GM18502 (cell line): ENCODE results near the gene SIX4.
"Not testable (repeated sequence)": the region's sequence is repeated elsewhere in the genome, so short reads cannot be mapped to it uniquely, and the experiment has no call there.

Experiments
- ATAC-seq: cut with Tn5 transposase; IDR thresholded peaks from one replicate; pipeline ENCODE4 v1.9.1; 2021; ENCODE audit warnings: mild to moderate bottlenecking; ENCODE audit not compliant: unreplicated experiment, poor library complexity

SIX4 gene

DNA sequence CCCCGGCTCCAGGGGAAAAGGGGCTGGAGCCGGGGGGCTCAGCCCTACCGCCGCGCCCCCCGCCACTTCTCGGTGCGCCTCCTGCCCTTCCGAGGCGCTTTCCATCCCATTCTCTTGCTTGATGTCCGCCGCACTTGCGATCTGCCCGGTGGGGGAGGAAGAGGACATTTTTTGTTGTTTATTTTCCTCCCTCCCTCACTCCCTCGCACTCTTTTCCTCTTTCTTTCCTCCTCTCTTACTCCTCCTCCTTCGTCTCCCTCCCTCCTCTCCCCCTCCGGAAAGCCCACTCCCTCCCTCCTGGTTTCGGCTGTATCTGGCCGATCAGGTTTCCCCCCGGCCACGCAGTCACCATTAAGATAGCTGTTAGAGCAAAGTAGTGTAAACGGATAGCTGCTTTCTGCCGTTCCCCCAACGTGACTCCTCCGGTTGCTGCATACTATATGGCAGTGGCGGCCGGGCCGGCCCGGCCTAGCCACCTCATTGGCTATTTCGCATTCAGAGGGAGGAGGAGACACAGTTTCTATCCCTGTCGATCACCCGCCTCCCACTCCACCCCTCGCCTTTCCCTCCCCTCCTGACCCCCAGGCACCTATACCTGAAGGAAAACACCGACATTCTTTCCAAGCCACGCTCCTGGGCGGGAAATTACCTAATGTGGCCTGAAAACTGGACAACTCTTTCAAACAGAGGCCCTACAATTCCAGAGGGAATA, at the start of gene SIX4:
TSS of gene SIX4 (minus strand) at position 445 of the 712 bp plus-strand sequence. CDS start at position 168, 277 bp downstream.
- ATAC-seq = peak; percentile 60

GRCh38 chr14:60773558-60773957, 49.4 kb upstream of the SIX4 start:
- no peak for ATAC-seq

GRCh38 chr14:60771117-60771516, 47.0 kb upstream of the SIX4 start:
- ATAC-seq = no peak

- no peak for ATAC-seq
These were observed 44.5 kb upstream of the SIX4 start for GRCh38 chr14:60768602-60769001.

GRCh38 chr14:60760644-60761364, 36.7 kb upstream of the SIX4 start:
- no peak for ATAC-seq

GRCh38 chr14:60760209-60760608, 36.1 kb upstream of the SIX4 start:
- ATAC-seq = no peak

- ATAC-seq = no peak
These were observed 34.7 kb upstream of the SIX4 start for GRCh38 chr14:60758885-60759284.

DNA sequence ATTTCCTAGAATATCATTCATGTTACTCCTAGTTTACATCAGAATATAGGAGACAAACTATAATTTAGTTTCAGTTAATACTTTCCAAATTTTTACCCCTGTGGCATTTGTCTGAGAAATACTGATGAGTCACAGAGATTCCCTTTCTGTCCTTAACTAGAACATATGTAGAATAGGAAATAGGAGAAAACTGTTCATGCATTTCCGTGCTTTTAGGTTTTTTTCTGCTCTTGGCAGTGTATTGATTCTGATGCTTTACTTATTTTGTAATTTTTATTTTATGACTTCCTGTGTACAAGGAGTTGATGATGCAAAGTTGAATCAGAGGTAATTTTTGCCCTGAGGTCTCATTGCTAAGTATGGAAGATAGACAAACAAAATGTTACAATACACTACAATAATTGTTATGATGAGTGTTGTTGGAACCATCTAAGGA, 33.4 kb upstream of the SIX4 start:
- ATAC-seq = no peak

DNA sequence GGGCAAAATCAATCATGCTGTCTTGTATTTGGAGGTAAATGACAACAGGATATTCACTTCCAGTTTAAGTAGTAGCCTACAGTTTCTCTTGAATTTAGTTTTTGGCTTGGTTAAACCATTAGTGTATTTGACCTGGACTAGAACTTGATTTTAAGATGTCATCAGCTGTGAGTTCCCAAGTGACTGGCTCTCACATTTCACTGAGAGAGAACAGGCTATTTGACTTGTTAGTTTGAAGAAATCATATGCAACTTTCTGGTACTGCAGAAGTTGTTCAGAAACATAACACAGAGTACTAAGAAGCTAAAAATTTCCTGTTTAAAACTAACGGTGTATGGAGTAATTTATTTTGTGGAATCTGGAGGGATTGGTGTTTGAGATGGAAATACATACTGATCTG, 32.7 kb upstream of the SIX4 start:
- no peak for ATAC-seq

GRCh38 chr14:60753264-60754119, 29.3 kb upstream of the SIX4 start:
- peak; percentile 99 for ATAC-seq

- ATAC-seq = no peak
These were observed 20.4 kb upstream of the SIX4 start for GRCh38 chr14:60744566-60744965.

GRCh38 chr14:60738843-60739508, 14.8 kb upstream of the SIX4 start:
- ATAC-seq = no peak

GRCh38 chr14:60736494-60736893, 12.3 kb upstream of the SIX4 start:
- no peak for ATAC-seq

GRCh38 chr14:60735416-60735815, 11.3 kb upstream of the SIX4 start:
- no peak for ATAC-seq

GRCh38 chr14:60734465-60735242, 10.5 kb upstream of the SIX4 start, which contains the start of gene MNAT1:
Gene MNAT1 (plus strand): TSS chr14:60734761. CDS start chr14:60734863, 102 bp downstream.
- ATAC-seq = peak; percentile 96

DNA sequence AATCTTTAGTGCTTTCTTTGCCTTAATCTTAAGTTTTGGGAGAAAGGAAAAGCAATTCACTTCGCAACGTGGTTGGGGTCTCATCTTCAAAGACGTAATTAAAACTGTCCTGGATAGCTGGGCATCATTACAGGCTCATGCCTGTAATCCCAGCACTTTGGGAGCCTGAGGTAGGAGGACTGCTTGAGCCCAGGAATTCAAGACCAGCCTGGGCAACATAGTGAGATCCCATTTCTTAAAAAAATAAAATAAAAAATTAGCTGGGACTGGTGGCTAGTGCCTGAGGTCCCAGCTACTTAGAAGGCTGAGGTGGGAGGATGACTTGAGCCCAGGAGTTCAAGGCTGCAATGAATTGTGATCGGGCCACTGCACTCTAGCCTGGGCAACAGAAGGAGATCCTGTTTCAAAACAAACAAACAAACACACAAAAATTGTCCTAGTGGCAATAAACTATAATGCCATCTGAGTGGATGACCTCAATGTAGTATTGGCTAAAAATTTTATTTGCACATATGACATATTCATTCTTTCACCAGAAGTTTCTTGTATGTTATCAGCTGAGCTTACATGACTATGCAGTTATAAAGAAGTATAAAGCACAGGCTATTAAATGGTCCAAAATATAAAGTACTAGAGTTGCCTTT, 8.8 kb upstream of the SIX4 start:
- no peak for ATAC-seq

GRCh38 chr14:60731291-60731690, 7.1 kb upstream of the SIX4 start:
- ATAC-seq = not testable (repeated sequence)

GRCh38 chr14:60723116-60723906, 840 bp downstream of the SIX4 start:
- ATAC-seq = peak; percentile 49
